Astrocyte of the spinal cord (primary cell): Measurements from ENCODE around the gene POGZ.

ENCODE experiments used
- DNase-seq: peaks from one replicate; pipeline ENCODE4 v3.0.0; 2011; ENCODE audit warnings: low read depth, low spot score
- H3K4me3 ChIP-seq: 2 replicates; pipeline ENCODE4 v1.5.1; 2011; ENCODE audit warnings: low read depth, mild to moderate bottlenecking, low read length, moderate library complexity
- CTCF ChIP-seq: IDR thresholded peaks from 2 replicates; pipeline ENCODE4 v1.5.1; 2012; ENCODE audit warnings: low read depth, mild to moderate bottlenecking, low read length, inconsistent platforms
- in situ Hi-C: cut with HindIII; loops from 2 replicates; pipeline ENCODE4 v1.10.0; 2017; ENCODE audit warnings: low sequenced_read_pairs

Gene POGZ

GRCh38 chr1:151356696-151357095, 102.6 kb downstream of the POGZ start:
- in situ Hi-C loops: no loop called here
- H3K4me3 ChIP-seq: no peak overlapping the region
- no peak for DNase-seq
- TF ChIP-seq CTCF: no peak
